GM18868 (cell line): ENCODE data around the gene ITPKC.
"Not testable (repeated sequence)": the region's sequence is repeated elsewhere in the genome, so short reads cannot be mapped to it uniquely, and the experiment has no call there.

Experiments
- ATAC-seq: cut with Tn5 transposase; IDR thresholded peaks from one replicate; pipeline ENCODE4 v1.9.1; 2021; ENCODE audit warnings: mild to moderate bottlenecking, moderate library complexity; ENCODE audit not compliant: unreplicated experiment

ITPKC gene

DNA sequence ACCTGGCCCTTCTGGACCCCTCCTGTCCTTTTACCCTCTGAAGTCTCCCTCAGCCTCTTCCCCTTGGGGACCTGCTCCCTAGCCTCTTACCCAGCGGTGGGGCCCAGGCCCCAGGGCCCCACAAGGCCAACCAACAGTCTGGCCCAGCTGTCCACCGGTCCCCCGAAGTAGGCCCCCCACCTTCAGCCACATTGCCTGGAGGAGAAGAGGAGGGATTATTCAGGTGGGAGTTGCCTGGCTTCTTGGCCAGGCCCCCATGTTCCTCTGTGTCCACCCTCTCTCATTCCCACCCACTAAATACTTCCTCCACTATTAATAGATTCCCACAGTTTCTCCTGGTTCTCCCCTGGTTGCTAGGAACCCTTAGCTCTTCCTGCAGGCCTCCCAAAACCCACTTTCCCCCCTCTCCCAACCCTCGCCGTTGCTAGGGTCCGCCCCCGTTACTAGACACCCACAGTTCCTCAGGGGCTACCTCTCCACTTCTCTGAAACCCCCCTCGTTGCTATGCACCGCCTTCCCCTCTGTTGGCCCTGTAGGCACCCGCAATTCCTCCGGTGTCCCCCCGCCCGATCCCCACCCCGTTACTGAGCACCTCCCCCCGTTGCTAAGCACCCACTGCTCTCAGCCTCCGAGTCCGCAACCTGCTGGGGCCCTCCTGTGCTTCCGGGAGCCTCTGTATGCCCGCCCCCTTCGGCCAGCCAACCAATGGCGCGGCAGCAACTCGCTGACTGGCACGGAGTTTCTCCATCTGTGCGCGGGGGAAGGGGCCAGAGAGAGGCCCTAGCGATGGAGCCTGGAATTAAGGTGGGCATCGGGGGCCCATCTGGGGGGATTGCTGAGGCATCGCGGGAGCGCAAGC, 2.2 kb upstream of the ITPKC start:
- peak; percentile 62 for ATAC-seq

GRCh38 chr19:40716031-40716481, 856 bp upstream of the ITPKC start:
- no peak for ATAC-seq

DNA sequence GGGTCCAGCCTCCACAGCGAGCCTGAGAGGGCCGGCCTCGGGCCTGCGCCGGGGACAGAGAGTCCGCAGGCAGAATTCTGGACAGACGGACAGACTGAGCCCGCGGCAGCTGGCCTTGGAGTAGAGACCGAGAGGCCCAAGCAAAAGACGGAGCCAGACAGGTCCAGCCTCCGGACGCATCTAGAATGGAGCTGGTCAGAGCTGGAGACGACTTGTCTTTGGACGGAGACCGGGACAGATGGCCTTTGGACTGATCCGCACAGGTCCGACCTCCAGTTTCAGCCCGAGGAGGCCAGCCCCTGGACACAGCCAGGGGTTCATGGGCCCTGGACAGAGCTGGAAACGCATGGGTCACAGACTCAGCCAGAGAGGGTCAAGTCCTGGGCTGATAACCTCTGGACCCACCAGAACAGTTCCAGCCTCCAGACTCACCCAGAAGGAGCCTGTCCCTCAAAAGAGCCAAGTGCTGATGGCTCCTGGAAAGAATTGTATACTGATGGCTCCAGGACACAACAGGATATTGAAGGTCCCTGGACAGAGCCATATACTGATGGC, 490 bp downstream of the ITPKC start:
- ATAC-seq, result no peak

GRCh38 chr19:40717880-40718773, 1.2 kb downstream of the ITPKC start:
- ATAC-seq, result no peak

- no peak for ATAC-seq
Observed at GRCh38 chr19:40718774-40719391, 2.0 kb downstream of the ITPKC start.

DNA sequence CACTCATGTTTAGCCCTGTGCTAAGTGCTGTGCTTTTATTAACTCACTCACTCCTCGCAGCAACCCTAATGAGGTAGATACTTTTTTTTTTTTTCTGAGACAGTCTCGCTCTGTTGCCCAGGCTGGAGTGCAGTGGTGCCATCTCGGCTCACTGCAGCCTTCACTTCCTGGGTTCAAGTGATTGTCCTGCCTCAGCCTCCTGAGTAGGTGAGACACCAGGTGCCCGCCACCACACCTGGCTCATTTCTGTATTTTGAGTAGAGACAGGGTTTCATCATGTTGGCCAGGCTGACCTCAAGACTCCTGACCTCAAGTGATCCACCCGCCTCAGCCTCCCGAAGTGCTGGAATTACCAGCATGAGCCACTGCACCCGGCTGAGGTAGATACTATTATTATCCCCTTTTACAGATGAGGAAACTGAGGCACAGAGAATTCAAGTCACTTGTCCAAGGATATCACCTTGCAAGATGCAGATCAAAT, 2.5 kb downstream of the ITPKC start:
- ATAC-seq, result no peak

GRCh38 chr19:40721140-40721486, 4.2 kb downstream of the ITPKC start:
- no peak for ATAC-seq

DNA sequence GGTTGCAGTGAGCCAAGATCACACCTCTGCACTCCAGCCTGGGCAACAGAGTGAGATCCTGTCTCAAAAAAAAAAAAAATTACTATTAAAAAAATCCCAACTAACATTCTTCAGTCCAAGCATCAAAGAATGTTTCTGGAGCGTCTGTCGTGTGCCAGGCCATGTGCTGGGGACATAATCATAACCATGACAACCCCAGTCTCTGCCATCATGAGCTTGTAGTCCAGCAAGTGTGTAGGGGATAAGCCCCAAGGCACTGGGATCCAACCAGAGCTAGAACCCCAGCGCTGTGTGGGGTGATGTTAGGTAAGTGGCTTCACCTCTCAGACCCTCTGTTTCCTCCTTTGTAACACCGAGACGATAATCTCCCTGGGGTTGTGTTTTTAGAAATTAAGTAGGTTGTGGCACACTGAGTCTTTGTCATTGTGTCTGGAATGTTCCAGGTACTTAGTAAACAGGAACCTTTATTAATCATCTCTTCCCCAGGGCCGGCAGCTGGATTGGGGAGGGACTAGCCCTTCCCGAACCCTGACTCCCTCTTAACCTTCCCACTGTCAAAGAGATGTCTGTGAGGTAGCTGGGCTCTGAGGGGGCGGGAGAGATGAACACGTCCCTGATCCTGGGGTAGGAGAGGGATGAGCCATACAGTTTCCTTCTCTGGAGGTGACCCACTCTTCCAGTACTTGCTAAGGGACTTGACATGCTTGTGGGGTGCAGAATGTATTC, 5.2 kb downstream of the ITPKC start:
- ATAC-seq, result no peak

DNA sequence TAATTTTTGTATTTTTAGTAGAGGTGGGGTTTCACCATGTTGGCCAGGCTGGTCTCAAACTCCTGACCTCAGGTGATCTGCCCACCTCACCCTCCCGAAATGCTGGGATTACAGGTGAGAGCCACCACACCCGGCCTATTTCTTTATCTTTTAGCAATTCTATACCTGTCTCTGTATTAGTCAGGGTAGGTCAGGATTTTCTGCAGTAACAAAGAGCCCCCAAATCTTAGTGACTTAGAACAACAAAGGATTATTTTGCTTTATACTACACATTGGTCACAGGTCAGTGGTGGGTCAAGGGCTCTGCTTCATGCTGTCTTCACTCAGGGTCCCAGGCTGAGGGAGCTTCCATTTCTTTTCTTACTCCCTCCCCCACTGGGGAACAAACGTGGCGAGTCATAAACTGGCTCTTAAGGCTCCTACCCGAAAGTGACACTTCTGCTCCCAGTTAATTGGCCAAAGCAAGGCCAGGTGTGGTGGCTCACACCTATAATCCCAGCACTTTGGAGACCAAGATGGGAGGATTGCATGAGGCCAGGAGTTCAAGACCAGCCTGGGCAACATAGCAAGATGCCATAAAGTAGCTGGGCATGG, 6.8 kb downstream of the ITPKC start:
- ATAC-seq, result no peak

GRCh38 chr19:40724315-40724714, 7.4 kb downstream of the ITPKC start:
- ATAC-seq, result no peak

GRCh38 chr19:40724855-40725254, 7.9 kb downstream of the ITPKC start:
- ATAC-seq, result no peak

DNA sequence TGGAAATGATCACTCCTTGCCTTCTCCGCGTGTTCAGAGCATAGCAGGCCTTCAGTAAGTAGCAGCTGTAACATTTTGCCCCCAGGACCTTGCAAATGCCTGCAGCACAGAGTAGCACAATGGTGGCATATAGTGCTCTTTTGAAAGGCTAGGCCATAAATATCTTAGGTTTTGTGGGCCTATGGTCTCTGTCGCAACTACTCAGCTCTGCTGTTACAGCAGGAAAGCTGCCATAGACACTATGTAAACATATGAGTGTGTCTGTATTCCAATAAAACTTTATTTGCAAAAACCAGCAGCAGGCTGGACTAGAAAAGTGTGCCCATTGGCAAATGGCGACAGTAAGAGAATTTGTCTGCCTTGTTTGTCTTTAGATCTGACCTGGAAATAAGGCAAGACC, 9.4 kb downstream of the ITPKC start:
- no peak for ATAC-seq

DNA sequence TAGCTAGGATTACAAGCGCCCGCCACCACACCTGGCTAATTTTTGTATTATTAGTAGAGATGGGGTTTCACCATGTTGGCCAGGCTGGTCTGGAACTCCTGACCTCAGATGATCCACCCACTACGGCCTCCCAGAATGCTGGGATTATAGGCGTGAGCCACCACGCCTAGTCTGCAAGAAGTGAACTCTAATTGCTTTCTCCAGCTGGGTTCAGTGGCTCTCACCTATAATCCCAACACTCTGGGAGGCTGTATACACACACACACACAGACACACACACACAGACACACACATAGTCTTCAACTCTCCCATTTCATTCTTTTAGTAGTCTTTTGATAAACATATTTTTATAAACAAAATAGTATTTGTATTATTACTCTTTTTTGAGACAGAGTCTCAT, 13.2 kb downstream of the ITPKC start:
- not testable (repeated sequence) for ATAC-seq

GRCh38 chr19:40732304-40732703, 15.4 kb downstream of the ITPKC start:
- ATAC-seq, result not testable (repeated sequence)

- ATAC-seq, result no peak
Observed at GRCh38 chr19:40733149-40733548, 16.2 kb downstream of the ITPKC start.

DNA sequence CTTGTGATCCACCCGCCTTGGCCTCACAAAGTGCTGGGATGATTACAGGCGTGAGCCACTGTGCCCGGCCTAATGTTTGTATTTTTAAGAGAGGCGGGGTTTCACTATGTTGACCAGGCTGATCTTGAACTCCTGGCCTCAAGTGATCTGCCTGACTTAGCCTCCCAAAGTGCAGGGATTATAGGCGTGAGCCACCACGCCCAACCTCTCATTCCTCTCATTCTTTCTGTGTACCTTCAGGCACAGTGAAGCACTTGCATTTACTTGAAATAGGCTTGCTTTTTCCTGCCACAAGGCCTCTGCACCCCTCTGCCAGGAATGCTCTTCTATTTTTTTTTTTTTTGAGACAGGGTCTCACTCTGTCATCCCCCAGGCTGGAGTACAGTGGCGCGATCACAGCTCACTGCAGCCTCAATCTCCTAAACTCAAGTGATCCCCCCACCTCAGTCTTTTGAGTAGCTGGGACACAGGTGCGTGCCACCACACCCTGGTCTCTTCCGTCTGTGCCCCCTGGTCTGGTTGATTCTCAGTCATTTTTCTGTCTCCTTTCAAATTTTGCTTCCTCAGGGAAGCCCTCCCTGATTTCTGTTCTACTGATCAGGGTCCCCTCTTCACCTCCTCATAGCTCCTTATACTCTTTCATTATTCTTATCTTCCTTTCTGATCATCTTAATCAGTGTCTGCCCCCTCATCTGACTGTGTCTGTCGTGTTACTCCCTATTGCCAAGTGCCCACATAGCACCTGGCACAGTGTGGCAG, 18.3 kb downstream of the ITPKC start:
- ATAC-seq, result no peak

GRCh38 chr19:40736661-40737060, 19.7 kb downstream of the ITPKC start:
- ATAC-seq, result no peak

DNA sequence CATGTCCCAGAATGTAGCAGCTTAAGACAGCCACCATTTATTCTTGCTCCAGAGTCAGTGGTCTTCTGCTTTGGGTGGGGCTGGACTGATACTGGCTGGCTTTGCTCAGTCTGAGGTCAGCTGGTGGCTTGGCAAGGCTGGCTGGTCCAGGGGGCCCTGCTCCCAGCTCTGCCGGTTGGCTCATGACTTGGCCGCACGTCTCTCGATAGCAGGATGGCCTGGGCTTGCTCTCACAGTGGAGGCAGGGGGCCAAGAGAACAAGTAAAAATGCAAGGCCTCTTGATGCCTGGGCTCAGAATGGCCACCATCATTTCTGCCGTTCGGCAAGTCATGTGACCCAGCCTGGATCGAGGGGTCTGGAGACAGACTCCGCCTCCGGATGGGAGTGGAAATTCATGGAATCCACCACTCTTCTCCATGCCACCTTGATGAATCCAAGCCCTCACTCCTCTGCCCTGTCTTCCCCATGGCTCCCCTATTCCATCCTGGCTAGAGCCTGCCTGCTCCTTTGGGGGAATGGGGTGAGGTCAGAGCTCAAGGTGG, 20.3 kb downstream of the ITPKC start:
- ATAC-seq, result no peak
